Peyer's patch (tissue), 4 donors: ENCODE results near the gene MIS18BP1.

ENCODE experiments used
- CTCF ChIP-seq, 6 experiments: fragments of 450-650 bp in 4 of 6; fragments of 200-600 bp in 2 of 6; sonication (generic) in 1 of 6; IDR thresholded peaks; one replicate each; pipeline ENCODE4 v1.5.1; 2017 to 2019; ENCODE audit warnings: antibody characterized with exemption in 6 of 6, mild to moderate bottlenecking in 3 of 6, moderate library complexity in 1 of 6
- POLR2A ChIP-seq, 2 donors: fragments of 450-650 bp; IDR thresholded peaks; one replicate each; pipeline ENCODE4 v1.5.1; 2017; ENCODE audit warnings: antibody characterized with exemption in 2 of 2, mild to moderate bottlenecking in 2 of 2, moderate library complexity in 2 of 2

- no peak for TF ChIP-seq CTCF (IDR thresholded peaks at IDR 0.05)
- TF ChIP-seq POLR2A (IDR thresholded peaks at IDR 0.05) = no peak
Measured at GRCh38 chr14:45284802-45285201, 31.8 kb upstream of the MIS18BP1 start.
